HepG2 (cell line): ENCODE measurements around the gene ELMO2. TPM values are rescaled to one million over a fixed set of nuclear protein-coding genes. Genes with fewer than 3 reads are reported as not detected.

Experiments
- ATAC-seq: fragments of 200-7000 bp; cut with Tn5 transposase; 3 replicates; pipeline ENCODE4 v1.9.1; 2020; ENCODE audit warnings: mild to moderate bottlenecking, moderate library complexity
- BruUV-seq: library from RNA; stranded (reverse); fragments of 400-500 nt; replicated peaks from 2 replicates; lab custom pipeline; 2021; lab: Mats Ljungman, UMichigan
- CTCF ChIA-PET: fragments of 300-600 bp; formaldehyde crosslinking; extraction: SDS; loops from one replicate; lab custom pipeline; 2021; ENCODE audit warnings: low total read pairs, inconsistent platforms, low intra/inter-chr PET ratio; lab: Yijun Ruan, JAX
- POLR2A ChIA-PET: fragments of 350-600 bp; sonication (Branson Sonifier 250); formaldehyde crosslinking; loops from one replicate; lab custom pipeline; 2020; ENCODE audit warnings: antibody characterized with exemption, inconsistent platforms; lab: Yijun Ruan, JAX
- DNase-seq: peaks from one replicate; pipeline ENCODE4 v3.0.0-alpha.2; 2015; ENCODE audit warnings: low spot score
- FAIRE-seq: peaks from 3 replicates; lab custom pipeline; 2011; peaks lifted over from hg19 to GRCh38; lab: Jason Lieb, UNC
- H2AFZ ChIP-seq: one replicate; pipeline ENCODE4 v1.6.1; 2011; ENCODE audit warnings: low read length, inconsistent platforms
- H3K27ac ChIP-seq: fragments of 300-600 bp; 3 replicates; pipeline ENCODE4 v1.8.0; 2011; ENCODE audit warnings: mixed run types, mild to moderate bottlenecking, mixed read lengths, low read length, inconsistent platforms; ENCODE audit not compliant: insufficient read depth; ENCODE audit errors: extremely low read length
- H3K27me3 ChIP-seq, 2 experiments: fragments of 200-600 bp in 1 of 2; 2 replicates in 1 of 2; 3 replicates in 1 of 2; pipeline versions ENCODE4 v1.6.0 to v1.8.0; 2011; ENCODE audit warnings: low read length in 2 of 2, mild to moderate bottlenecking in 2 of 2, moderate library complexity in 2 of 2, inconsistent platforms in 1 of 2; ENCODE audit not compliant: insufficient read depth in 2 of 2, control insufficient read depth in 1 of 2
- H3K36me3 ChIP-seq, 2 experiments: fragments of 200-600 bp in 1 of 2; replicated peaks in 1 of 2; 2 replicates in 1 of 2; 3 replicates in 1 of 2; pipeline versions ENCODE4 v1.5.1 to v1.8.0; 2011; ENCODE audit warnings: low read length in 2 of 2, inconsistent platforms in 1 of 2; ENCODE audit not compliant: insufficient read depth in 2 of 2, control insufficient read depth in 1 of 2
- H3K4me1 ChIP-seq: 2 replicates; pipeline ENCODE4 v1.5.1; 2012; ENCODE audit warnings: low read length, inconsistent platforms; ENCODE audit not compliant: insufficient read depth
- H3K4me2 ChIP-seq: 2 replicates; pipeline ENCODE4 v1.6.0; 2011; ENCODE audit warnings: low read depth, low read length, inconsistent platforms
- H3K4me3 ChIP-seq, 3 experiments: fragments of 200-600 bp in 1 of 3; sonication (generic), shearing (Covaris generic) in 1 of 3; replicated peaks in 1 of 3; 2 replicates each; pipeline ENCODE4 v1.5.1; 2011 to 2016; ENCODE audit warnings: low read length in 3 of 3, inconsistent platforms in 2 of 3, low read depth in 2 of 3, mild to moderate bottlenecking in 2 of 3, control low read depth in 1 of 3, mixed read lengths in 1 of 3; ENCODE audit not compliant: insufficient read depth in 1 of 3
- H3K79me2 ChIP-seq: one replicate; pipeline ENCODE4 v1.6.1; 2011; ENCODE audit warnings: low read length, inconsistent platforms; ENCODE audit not compliant: insufficient read depth
- H3K9ac ChIP-seq: 2 replicates; pipeline ENCODE4 v1.6.0; 2011; ENCODE audit warnings: mild to moderate bottlenecking, low read depth, low read length, inconsistent platforms; ENCODE audit not compliant: insufficient read depth
- H3K9me3 ChIP-seq: 2 replicates; pipeline ENCODE4 v1.5.1; 2012; ENCODE audit warnings: mild to moderate bottlenecking, low read length
- H4K20me1 ChIP-seq: 2 replicates; pipeline ENCODE4 v1.6.0; 2011; ENCODE audit warnings: inconsistent platforms, mild to moderate bottlenecking, low read length, moderate library complexity; ENCODE audit not compliant: insufficient read depth
- BORCS8-MEF2B ChIP-seq: sonication (generic); formaldehyde crosslinking; IDR thresholded peaks from 2 replicates; pipeline ENCODE4 v1.8.0; 2022; ENCODE audit warnings: mild to moderate bottlenecking, missing genetic modification reagents
- FOSL2 ChIP-seq: sonication (generic); formaldehyde crosslinking; IDR thresholded peaks from 2 replicates; pipeline ENCODE4 v1.4.0; 2020; ENCODE audit warnings: missing genetic modification reagents
- FOXP4 ChIP-seq: sonication (generic); formaldehyde crosslinking; IDR thresholded peaks from 2 replicates; pipeline ENCODE4 v1.4.0; 2020; ENCODE audit warnings: missing genetic modification reagents
- IRF2 ChIP-seq: IDR thresholded peaks from 2 replicates; pipeline ENCODE4 v1.6.1; 2018; ENCODE audit warnings: missing genetic modification reagents, missing compliant biosample characterization
- PATZ1 ChIP-seq: sonication (generic); formaldehyde crosslinking; IDR thresholded peaks from 2 replicates; pipeline ENCODE4 v1.4.0; 2020; ENCODE audit warnings: missing genetic modification reagents
- PREB ChIP-seq: sonication (generic); formaldehyde crosslinking; IDR thresholded peaks from 2 replicates; pipeline ENCODE4 v1.4.0; 2020; ENCODE audit warnings: missing genetic modification reagents
- ZNF253 ChIP-seq: sonication (generic); formaldehyde crosslinking; IDR thresholded peaks from 2 replicates; pipeline ENCODE4 v1.8.0; 2022; ENCODE audit warnings: mild to moderate bottlenecking, missing genetic modification reagents, borderline replicate concordance
- ZNF484 ChIP-seq: sonication (generic); formaldehyde crosslinking; IDR thresholded peaks from 2 replicates; pipeline ENCODE4 v1.5.1; 2020; ENCODE audit warnings: mild to moderate bottlenecking, low read depth, missing genetic modification reagents, borderline replicate concordance
- ZNF574 ChIP-seq: sonication (generic); formaldehyde crosslinking; IDR thresholded peaks from 2 replicates; pipeline ENCODE4 v1.4.0; 2020; ENCODE audit warnings: missing genetic modification reagents
- WGBS: methylation state at CpG from one replicate; pipeline ENCODE4 v1.1.6; 2017; ENCODE audit warnings: low lambda C conversion rate; 5-methylcytosine and 5-hydroxymethylcytosine counted together
- in situ Hi-C: cut with HindIII; loops from 2 replicates; pipeline ENCODE4 v1.10.0; 2017; ENCODE audit warnings: low pct_unique_long_range_greater_than_20kb; ENCODE audit not compliant: extremely low pct_ligation_motif_present
- intact Hi-C: fragments of 100-400 bp; cut with micrococcal nuclease; formaldehyde crosslinking; loops from one replicate; pipeline ENCODE4 v1.10.0; 2022; ENCODE audit not compliant: unreplicated experiment
- polyA plus RNA-seq, 8 experiments: library from polyadenylated mRNA; depleted of rRNA in 3 of 8; stranded (reverse) in 7 of 8; unstranded in 1 of 8; fragments of >200 nt; fragmentation: Illumina TruSeq in 4 of 8; extraction: Trizol in 4 of 8; gene quantifications; 2 replicates each; pipeline versions ENCODE4 v1.2.1 to v1.2.3, GENCODE V29; 2011 to 2016; ENCODE audit warnings: low read depth in 4 of 8, missing spikeins in 1 of 8, mixed read lengths in 1 of 8; ENCODE audit not compliant: insufficient read depth in 1 of 8
- total RNA-seq, 5 experiments: library from RNA; depleted of rRNA; stranded (reverse); fragments of >200 nt; fragmentation: Illumina TruSeq; extraction: Trizol; gene quantifications; 2 replicates each; pipeline ENCODE4 v1.2.3, GENCODE V29; 2016; ENCODE audit warnings: low read depth in 1 of 5

The ELMO2 gene
- total and polyA plus RNA-seq, 2 of the 13 experiments (the other 11 are each of a cell fraction or from before 2014, with no cell fraction given) = 30.6 to 35.7 TPM

GRCh38 chr20:46434597-46434996 lies 28.2 kb upstream of the ELMO2 start (continued):
- TF ChIP-seq PATZ1 (CRISPR knock-in tag) (no peak), ZNF253 (CRISPR knock-in tag) (no peak), FOSL2 (CRISPR knock-in tag) (no peak), FOXP4 (CRISPR knock-in tag) (no peak)

GRCh38 chr20:46433051-46433450 lies 26.6 kb upstream of the ELMO2 start:
- H3K9ac ChIP-seq = no peak overlapping the region
- no peaks in the 10 kb centered on the region for H4K20me1 ChIP-seq
- no peaks in the 10 kb centered on the region for H3K4me1 ChIP-seq
- H3K79me2 ChIP-seq = no peaks in the 10 kb centered on the region
- FAIRE-seq = no peak
- POLR2A ChIA-PET = no interaction called here
- BruUV-seq = no TSS peak
- no peak overlapping the region for H3K27ac ChIP-seq
- in situ Hi-C loops (no loop called here), intact Hi-C loops (no loop called here)
- no peak for DNase-seq
- H3K27me3 ChIP-seq = peaks cover 6 to 28% of the 10 kb centered on the region in 2 experiments; a peak in 4 of 5 replicates
- no peak for ATAC-seq
- H3K4me2 ChIP-seq = no peak overlapping the region
- TF ChIP-seq PREB (CRISPR knock-in tag) = no peak
- no peak for TF ChIP-seq ZNF574 (CRISPR knock-in tag)
- TF ChIP-seq BORCS8-MEF2B = no peak
- TF ChIP-seq IRF2 (CRISPR knock-in tag) = no peak
- no peak for TF ChIP-seq ZNF484 (CRISPR knock-in tag)
- CTCF ChIA-PET = no interaction called here
- H3K4me3 ChIP-seq = no peak overlapping the region
- 23% methylated on average over 8 of the region's 8 CpGs for WGBS
- no peaks in the 10 kb centered on the region for H3K9me3 ChIP-seq
- H3K36me3 ChIP-seq = no peaks in the 10 kb centered on the region
- no peak overlapping the region for H2AFZ ChIP-seq
